Activated CD4-positive, alpha-beta T cell treated with anti-CD3 and anti-CD28 coated beads for 1 hour (primary cell): ENCODE data around the gene CHST15.

Experiments used
- DNase-seq: peaks from one replicate; pipeline ENCODE4 v3.0.0-alpha.2; 2020

CHST15 gene

DNA sequence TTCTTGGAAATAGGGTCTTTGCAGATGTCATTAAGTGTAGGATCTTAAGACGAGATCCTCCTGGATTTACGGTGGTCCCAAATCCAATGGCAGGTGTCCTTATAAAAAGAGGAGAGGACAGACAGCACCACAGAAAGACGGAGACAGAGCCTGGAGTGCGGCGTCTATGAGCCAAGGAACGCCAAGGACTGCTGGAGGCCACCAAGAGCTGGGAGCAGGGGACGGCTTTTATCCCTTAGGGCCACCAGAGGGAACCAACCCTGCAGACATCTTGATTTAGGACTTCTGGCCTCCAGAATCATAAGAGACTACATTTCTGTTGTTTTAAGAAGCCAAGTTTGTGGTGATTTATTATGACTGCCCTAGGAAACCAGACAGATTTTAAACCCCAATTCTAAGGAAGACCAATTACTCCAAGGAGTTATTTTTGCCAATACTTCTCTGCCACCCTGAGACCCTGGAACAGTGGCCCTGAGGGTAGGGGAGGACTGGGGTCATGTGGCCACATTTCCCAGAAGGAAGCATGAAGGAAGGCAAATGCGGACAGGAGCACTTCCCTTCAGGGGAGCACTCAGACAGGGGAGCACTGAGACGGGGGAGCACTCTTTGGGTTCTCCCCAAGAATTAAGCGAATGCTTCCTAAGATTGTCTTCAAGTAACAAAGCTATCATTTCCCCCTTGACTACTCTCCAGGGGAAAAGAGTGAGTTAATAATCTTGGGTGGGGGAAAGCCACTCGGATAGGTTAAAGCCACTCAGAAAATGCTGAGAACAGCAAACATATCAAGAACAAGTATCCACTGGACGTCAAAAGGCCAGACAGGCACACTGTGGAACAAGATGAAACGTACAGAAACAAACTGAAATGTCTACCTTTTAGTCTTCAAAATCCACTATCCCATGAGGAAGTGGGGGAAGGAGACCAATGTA, 67.5 kb downstream of the CHST15 start:
- DNase-seq, result no peak

- DNase-seq, result no peak
These were observed 68.2 kb downstream of the CHST15 start for GRCh38 chr10:124025152-124025551.

GRCh38 chr10:124022066-124022465, 71.3 kb downstream of the CHST15 start:
- no peak for DNase-seq

DNA sequence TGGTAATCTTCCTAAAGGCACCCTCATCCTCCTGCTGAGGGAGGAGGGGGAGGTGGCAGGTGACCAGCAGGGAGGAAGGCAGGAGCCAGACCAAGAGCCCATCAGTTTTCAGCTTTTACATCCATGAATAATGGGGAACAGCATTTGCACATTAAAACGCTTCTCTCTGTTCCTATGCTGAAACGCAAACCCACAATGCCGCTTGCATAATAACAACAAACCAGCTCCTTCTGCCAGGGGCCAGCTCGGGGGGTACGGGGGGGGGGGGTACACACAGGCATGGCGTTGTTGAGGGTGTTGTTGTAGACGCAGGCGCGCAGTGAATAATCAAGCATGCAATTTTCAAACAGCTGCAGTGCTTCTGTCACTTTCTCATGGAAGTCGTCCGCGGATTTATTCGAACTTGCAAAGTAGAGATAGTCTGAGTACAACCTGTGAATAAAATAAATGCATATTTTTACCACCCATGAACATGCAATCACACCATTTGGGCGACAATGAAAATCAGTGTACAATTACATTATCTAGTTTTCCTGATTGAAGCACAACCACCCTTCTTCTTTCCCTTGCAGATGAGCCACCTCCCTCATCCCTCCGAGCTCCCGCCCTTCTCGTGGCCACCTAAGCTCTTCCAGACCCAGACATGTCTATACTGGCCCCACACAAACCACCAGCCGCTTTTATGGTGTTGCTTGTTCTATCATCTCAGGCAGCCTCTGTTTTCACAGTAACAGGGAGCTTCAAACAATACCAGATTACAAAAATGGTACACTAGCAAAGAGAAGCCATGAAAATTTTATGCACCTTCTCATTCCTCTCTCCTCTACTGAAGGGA, 72.2 kb downstream of the CHST15 start:
- no peak for DNase-seq

DNA sequence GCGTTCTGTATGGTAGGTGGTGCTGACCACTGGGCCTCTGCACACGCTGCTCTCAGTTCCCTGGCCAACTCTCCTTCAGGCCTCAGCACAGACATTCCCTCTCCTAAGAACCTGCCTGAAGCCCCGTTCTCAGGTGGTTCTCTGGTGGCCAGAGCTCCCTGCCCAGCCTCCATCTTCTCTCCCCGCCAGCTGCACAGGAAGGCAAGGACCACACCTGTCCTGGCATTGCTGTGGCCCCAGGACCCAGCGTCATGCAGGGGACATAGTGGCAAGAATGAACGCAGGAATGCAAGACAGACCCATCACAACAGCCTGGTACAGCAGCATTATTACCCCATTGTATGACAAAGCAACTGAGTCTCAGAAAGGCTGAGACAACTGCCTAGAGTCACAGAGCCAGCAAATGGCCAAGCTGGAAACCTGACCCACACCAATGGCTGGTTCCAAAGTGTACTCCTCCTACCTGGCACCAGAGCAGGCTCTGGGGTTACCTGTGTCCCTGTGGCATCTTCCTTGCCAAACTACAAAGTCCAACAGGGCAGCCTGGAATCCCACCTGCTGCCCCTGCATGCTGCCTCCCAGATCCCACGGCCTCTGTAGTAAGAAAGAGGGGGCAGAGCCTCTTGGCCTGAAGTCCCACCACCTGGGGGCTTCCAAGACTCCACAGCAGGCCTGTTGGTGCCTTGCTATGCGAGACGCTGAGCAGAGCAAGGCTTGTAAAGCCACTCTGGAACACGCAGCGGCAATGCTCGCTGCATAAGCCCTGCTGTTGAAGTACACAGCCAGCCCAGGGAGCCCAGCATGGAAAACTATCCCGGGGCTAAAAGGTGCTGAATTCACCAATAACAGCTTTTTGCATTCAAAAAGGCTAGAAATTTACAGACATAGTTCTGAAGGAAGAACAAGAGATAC, 73.3 kb downstream of the CHST15 start:
- no peak for DNase-seq

DNA sequence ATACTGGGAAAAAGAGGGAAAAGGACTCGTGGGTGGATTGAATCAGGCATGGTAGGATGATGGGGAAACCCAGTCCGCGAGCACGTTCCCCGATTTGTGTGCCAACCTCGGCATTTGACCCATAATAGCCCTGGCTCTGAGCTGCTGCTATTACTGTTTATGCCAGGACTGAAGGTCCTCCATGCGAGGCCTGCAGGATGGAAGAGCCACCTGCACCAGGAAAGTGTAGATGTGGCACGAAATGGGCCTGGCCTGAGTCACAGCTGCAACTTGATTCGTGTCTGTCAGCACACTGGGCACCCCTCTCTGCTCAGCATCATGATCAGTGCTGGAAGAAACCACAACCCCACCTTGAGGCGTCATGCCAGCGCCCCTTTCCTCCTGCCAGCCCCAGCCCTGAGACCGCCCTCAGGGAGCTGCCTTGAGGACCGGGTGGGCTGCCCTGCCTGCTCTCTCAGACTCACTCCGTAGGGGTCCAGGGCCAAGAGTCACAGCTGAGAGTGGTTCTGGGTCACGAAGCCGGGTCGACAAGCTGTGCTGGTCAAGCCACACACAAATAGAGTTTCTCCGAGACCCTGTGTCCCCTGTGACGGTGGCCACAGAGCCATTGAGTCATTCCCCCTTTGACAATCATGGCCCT, 74.4 kb downstream of the CHST15 start:
- no peak for DNase-seq

DNA sequence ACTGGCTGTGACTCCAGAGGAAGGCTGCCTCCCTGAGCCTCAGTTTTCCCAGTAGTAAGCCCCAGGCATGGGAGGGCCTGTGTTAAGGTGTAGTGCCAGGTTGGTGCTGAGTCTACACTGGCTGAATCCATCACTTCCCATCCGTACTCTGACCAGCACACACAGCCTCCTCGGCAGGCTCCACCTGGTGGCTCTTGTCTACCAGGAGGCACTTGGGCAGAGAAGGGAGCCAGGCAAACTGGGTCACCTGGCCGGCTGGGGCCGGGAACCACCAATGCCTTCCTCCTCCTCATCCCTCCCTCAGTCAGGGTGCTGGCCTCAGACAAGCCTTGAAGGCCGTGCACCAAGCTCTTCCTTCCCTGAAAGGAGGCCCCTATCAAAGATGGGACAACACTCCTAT, 75.7 kb downstream of the CHST15 start:
- DNase-seq, result no peak

DNA sequence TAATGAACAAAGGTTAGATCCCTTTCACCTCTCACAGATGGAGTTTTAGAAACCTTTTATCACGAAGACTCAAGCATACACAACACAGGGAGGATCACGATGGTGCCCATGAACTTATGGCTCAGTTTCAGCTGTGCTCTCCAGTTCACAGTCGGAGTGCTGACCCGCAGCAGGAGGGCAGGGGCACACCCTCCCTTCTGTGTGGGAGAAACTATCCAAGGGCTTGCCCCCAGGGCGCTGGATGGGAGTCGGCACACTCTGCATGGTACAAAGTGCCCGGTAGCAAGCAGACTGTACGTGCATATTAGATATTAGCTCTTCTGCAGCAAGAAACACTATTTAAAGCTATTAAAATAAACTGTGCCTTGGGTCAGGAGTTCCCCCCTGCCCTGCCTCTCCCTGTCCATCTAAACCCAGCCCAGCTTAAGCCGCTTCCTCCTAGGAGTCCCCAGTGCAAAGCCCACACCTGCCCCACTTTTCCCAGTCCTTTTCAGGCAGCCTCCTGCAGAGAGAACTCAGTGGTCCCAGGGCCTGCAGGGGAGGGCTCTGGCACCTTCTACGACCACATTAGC, 76.5 kb downstream of the CHST15 start:
- no peak for DNase-seq

DNA sequence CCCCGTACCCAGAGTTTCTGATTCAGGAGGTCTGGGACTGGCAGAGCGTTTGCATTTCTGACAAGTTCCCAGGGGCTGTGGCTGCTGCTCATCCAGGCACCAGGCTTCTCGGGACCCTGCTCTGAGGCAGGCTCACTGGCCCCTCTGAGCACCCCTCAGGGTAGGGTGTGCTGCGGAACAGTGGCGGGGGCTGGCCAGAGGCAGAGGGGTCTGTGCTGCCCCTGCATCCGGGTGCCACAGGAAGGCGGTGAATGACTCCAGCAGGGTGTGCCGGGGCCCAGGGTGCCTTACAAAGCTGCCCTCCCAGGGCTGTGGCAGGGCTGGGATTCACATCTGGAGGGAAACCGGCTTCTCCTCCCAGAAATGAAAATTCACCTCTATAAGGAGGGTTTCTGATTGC, 77.4 kb downstream of the CHST15 start:
- DNase-seq, result no peak

GRCh38 chr10:124014416-124015154, 78.8 kb downstream of the CHST15 start:
- no peak for DNase-seq

DNA sequence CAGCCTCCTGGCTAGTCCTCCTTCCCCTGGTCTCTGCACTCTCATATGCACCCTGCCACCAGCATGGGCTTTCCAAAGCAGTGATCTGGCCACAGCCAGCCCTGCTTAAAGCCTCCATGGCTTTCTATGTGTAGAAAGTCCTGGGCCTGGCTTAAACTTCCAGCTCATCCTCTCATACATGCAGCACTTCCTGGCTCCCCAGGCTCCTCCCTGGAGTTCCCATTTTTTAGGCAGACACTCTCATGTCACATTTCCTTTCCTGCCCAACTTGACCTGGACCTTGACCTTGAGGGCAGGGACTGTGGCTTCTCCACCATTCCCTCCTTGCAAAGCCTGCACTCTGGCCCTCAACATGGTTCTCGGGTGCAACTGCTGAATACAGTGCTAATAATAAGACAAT, 79.5 kb downstream of the CHST15 start:
- no peak for DNase-seq

- no peak for DNase-seq
These were observed 80.4 kb downstream of the CHST15 start for GRCh38 chr10:124012991-124013390.

GRCh38 chr10:124012583-124012982, 80.8 kb downstream of the CHST15 start:
- no peak for DNase-seq

GRCh38 chr10:124012066-124012465, 81.3 kb downstream of the CHST15 start:
- DNase-seq, result no peak

DNA sequence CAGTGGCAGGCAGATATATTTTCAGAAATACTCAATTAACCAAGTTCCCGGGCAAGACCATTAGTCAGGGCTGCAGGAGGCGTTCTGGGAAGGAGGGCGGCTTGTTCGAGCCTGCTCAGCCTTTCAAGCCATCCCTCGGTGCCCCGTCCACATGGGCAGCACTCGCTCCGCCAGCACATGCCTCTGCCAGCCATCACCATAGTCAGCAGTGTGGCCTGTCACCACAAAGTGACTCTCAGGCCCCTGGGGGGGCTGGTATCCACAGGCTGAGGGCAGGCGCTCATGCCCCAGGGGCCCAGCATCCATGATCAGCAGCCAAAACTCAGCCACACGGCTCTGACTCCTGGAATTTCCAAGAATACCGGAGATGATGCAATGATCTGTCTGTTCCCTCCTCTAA, 81.9 kb downstream of the CHST15 start:
- DNase-seq, result no peak

- no peak for DNase-seq
These were observed 82.8 kb downstream of the CHST15 start for GRCh38 chr10:124010563-124011131.

DNA sequence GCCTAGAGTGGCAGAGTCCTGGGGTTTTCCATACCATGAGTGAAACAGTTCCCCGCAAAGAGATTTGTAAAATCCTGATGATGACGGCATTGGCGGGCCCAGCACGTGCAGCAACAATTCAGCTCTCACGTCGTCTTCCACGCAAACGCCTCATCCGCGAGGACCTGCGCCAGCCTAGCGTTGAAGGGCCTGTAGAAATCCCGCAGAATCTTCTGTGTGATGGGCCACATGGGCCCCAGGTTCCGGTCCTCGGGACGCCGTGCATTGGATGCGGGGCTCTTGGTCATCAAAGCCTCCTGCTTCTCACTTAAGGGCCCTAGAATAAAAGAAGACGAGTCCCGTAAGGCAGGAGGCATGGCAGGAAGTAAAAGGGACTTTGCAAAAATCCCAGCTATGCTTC, 83.4 kb downstream of the CHST15 start:
- no peak for DNase-seq

DNA sequence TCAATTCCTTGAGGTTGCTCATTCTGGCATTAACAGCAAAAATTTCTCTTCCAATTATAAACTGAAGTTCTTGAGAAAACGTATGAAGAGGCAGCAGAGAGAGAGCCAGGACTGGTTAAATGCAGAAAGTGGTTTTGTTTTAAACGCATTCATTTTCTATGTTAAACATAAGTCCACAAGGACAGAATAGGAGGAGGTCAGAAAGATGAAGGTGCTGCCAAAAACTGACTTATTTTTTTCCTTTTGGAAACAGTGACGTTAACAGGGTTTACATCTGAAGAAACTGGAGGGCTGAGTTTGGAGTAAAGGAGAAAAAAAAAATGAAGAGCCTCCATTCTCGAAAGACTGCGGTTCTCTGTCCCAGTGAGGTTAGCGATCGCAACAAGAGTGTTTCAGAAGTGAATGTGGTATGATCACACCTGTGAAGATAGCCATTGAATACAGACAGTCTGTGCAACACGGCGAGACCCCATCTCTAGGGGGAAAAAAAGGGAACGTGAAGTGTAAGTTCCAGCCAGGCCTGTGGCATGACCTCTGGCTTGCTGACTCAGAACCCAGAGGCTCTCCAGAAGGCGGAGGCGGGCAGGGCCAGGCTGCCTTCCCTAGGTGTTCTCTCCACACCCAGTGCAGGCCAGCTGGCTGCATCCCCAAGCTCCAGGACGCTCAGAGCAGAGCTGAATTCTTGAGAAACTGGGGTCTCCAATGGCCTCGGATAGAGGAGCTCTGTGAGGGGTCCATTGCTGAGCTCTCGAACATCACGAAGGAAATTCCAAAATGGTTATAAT, 84.0 kb downstream of the CHST15 start:
- DNase-seq, result no peak

- DNase-seq, result no peak
These were observed 84.7 kb downstream of the CHST15 start for GRCh38 chr10:124008681-124009080.

DNA sequence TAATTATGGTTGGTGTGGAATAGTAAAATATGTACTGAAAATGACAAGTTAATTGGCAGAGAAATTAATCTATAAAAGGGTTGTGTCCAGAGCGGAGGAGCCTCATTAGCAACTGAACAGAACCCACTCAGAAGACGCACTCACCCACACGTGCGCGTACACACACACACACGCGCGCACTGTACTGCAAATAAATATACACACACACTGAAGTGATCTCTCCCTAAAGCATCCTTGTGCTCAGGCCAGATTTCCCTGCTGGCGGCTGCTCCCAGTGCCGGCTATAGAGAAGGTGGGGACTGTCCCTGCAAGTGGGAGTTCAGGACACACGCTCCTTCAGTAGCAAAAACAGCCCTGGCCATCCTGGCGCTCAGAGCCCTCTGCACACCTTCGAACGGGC, 85.2 kb downstream of the CHST15 start:
- no peak for DNase-seq
